AG04450 (cell line): ENCODE measurements around the gene SLC23A2. TPM values are rescaled to one million over a fixed set of nuclear protein-coding genes. Genes with fewer than 3 reads are reported as not detected.

Source experiments
- CTCF ChIA-PET: fragments of 300-600, 350-600 bp; formaldehyde crosslinking; extraction: SDS; loops from one replicate; lab custom pipeline; 2022; ENCODE audit warnings: antibody characterized with exemption, inconsistent platforms; lab: Charles Lee
- POLR2A ChIA-PET: fragments of 350-600 bp; formaldehyde crosslinking; extraction: SDS; loops from one replicate; lab custom pipeline; 2021; ENCODE audit warnings: antibody characterized with exemption, inconsistent platforms; lab: Yijun Ruan, JAX
- DNase-seq: peaks from one replicate; pipeline ENCODE4 v3.0.0-alpha.2; 2011; ENCODE audit warnings: low read depth, low spot score
- H3K27ac ChIP-seq: one replicate; pipeline ENCODE4 v1.5.1; 2012; ENCODE audit warnings: low read depth, low read length, control low read depth
- H3K27me3 ChIP-seq: one replicate; pipeline ENCODE4 v1.6.0; 2012; ENCODE audit warnings: low read length; ENCODE audit not compliant: control insufficient read depth, insufficient read depth
- H3K4me3 ChIP-seq: 2 replicates; pipeline ENCODE4 v1.5.1; 2011; ENCODE audit warnings: mild to moderate bottlenecking, low read depth, low read length, control low read depth
- H3K9me3 ChIP-seq: 2 replicates; pipeline ENCODE4 v1.5.1; 2012; ENCODE audit warnings: low read length; ENCODE audit not compliant: control insufficient read depth, insufficient read depth
- polyA plus RNA-seq: library from polyadenylated mRNA; depleted of rRNA; stranded (reverse); fragments of >200 nt; gene quantifications from 2 replicates; pipeline ENCODE4 v1.2.3, GENCODE V29; 2011
- TF ChIP-seq, protein P1 (sequence below): IDR thresholded peaks from 2 replicates; pipeline ENCODE4 v1.5.1; 2011; ENCODE audit warnings: low read depth, low read length, control low read depth, inconsistent platforms

The SLC23A2 gene
- polyA plus RNA-seq, 1 experiment: 17.9 TPM

- POLR2A ChIA-PET: no interaction called here
- Histone ChIP-seq H3K27me3 (no peaks in the 10 kb centered on the region), H3K27ac (no peak overlapping the region), H3K4me3 (no peak overlapping the region), H3K9me3 (no peaks in the 10 kb centered on the region)
- DNase-seq: no peak
- CTCF ChIA-PET: interaction anchor here (1.0 kb wide), 1 partner anchor 58 kb away, joined by 3 read pairs; no protein-coding TSS in a partner anchor
- TF ChIP-seq, protein P1, sequence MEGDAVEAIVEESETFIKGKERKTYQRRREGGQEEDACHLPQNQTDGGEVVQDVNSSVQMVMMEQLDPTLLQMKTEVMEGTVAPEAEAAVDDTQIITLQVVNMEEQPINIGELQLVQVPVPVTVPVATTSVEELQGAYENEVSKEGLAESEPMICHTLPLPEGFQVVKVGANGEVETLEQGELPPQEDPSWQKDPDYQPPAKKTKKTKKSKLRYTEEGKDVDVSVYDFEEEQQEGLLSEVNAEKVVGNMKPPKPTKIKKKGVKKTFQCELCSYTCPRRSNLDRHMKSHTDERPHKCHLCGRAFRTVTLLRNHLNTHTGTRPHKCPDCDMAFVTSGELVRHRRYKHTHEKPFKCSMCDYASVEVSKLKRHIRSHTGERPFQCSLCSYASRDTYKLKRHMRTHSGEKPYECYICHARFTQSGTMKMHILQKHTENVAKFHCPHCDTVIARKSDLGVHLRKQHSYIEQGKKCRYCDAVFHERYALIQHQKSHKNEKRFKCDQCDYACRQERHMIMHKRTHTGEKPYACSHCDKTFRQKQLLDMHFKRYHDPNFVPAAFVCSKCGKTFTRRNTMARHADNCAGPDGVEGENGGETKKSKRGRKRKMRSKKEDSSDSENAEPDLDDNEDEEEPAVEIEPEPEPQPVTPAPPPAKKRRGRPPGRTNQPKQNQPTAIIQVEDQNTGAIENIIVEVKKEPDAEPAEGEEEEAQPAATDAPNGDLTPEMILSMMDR: no peak
These were observed 110.0 kb downstream of the SLC23A2 start for GRCh38 chr20:4891190-4891763.

GRCh38 chr20:4889446-4889845 lies 111.9 kb downstream of the SLC23A2 start:
- TF ChIP-seq, protein P1: no peak
- no peaks in the 10 kb centered on the region for H3K9me3 ChIP-seq
- ChIA-PET POLR2A (no interaction called here), CTCF (no interaction called here)
- DNase-seq: no peak
- H3K27ac ChIP-seq: no peak overlapping the region
- no peak overlapping the region for H3K4me3 ChIP-seq
- H3K27me3 ChIP-seq: no peaks in the 10 kb centered on the region

- ChIA-PET CTCF (interaction anchor here (1.9 kb wide), 1 partner anchor 10 kb away, joined by 3 read pairs; no protein-coding TSS in a partner anchor), POLR2A (no interaction called here)
These were observed 113.7 kb downstream of the SLC23A2 start for GRCh38 chr20:4887586-4887985.

GRCh38 chr20:4886771-4887527 lies 114.4 kb downstream of the SLC23A2 start:
- TF ChIP-seq, protein P1: no peak
- CTCF ChIA-PET: interaction anchor here (1.9 kb wide), 1 partner anchor 11 kb away, joined by 3 read pairs; no protein-coding TSS in a partner anchor
- H3K4me3 ChIP-seq: no peak overlapping the region
- H3K27ac ChIP-seq: no peak overlapping the region
- H3K27me3 ChIP-seq: no peaks in the 10 kb centered on the region
- DNase-seq: no peak
- no peaks in the 10 kb centered on the region for H3K9me3 ChIP-seq
- POLR2A ChIA-PET: no interaction called here

More at GRCh38 chr20:4887586-4887985, 113.7 kb downstream of the SLC23A2 start:
- TF ChIP-seq, protein P1: no peak
- Histone ChIP-seq H3K27ac (no peak overlapping the region), H3K4me3 (no peak overlapping the region), H3K27me3 (no peaks in the 10 kb centered on the region), H3K9me3 (no peaks in the 10 kb centered on the region)
- DNase-seq: no peak

DNA sequence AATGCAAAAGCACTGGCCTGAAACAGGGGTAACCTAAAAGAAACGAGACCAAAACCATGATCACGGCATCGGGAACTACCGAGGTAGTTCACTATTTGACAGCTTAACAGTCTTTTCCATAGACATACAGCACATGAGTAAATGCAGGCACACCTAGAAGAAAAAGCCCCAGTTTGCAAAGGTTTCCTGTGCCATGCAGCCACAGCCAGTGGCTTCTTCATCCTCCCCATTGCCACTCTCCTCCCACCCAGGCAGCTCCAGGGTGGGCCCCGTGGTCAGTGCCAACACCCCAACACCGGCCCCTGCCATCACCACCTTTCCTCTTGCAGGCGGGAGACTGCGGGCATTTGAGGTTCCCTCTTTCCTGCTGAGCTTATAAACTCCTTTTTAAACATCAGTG lies 115.4 kb downstream of the SLC23A2 start:
- ChIA-PET POLR2A (no interaction called here), CTCF (interaction anchor here (0.6 to 1.9 kb wide), 2 partner anchors 12 to 20 kb away, joined by 3 read pairs; no protein-coding TSS in a partner anchor)
- Histone ChIP-seq H3K9me3 (no peaks in the 10 kb centered on the region), H3K27ac (no peak overlapping the region), H3K4me3 (no peak overlapping the region), H3K27me3 (no peaks in the 10 kb centered on the region)
- TF ChIP-seq, protein P1: no peak
- no peak for DNase-seq
